ENCODE measurements around the gene IDH1.
A peak's percentile ranks its signal among the peaks of the same experiment; 100 is the strongest.
"Not testable (repeated sequence)": the region's sequence is repeated elsewhere in the genome, so short reads cannot be mapped to it uniquely, and the experiment has no call there.

IDH1 gene

DNA sequence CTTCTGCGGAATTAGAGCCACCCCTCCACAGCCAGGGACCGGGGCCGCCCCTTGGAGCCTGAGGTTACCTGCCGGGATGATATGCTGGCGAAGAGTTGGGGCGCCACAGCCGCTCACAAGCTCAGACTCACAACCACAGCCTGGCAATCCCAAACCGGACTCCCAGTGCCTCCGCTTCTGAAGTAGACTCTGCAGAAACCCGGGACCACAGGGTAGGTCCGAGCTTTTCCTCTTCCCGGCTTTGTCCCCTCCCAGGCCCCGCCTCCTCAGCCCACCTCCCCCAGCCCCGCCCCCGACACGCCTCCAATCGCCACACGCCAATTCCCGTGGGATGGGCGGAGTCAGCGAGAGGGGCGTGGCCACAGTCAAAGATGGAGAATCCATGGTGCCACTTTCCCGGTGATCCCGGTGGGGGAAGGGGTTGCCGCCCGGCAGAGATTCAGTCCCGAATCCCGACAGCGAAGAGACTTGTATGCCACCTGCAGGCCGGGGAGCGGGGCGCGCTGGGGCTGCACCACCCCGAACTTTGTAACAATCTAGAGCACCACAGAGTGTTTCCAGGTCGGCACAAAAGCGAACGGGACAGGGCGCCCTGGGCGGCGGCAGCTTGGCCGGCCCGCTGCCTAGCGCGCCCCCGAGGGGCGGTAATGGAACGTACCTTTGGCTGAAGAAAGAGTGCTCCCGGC lies at the start of gene IDH1:
TSS of gene IDH1 (minus strand) at position 201 of the 686 bp plus-strand sequence. CDS start 3,520 bp downstream, outside the sequence.
- peak; percentile 97 for DNase-seq (ENCODE audit: low read depth)

DNA sequence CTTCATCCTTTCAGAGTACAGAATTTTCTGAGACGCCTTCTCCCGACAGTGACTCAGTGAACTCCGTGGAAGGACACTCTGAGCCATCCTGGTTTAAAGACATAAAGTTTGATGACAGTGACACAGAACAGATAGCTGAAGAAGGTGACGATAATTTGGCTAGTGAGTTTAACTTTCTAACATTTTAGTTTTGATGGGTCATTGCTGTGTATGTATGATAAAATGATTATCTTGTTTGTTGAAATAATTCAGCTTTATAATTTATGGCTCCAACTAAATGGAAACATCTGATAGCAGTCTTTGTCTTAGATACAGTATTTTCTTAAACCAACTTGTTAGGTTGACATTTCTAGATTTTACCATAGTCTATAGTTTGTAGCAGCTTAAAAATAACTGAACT lies 49.3 kb upstream of the IDH1 start:
- no peak for DNase-seq (ENCODE audit: low read depth)

DNA sequence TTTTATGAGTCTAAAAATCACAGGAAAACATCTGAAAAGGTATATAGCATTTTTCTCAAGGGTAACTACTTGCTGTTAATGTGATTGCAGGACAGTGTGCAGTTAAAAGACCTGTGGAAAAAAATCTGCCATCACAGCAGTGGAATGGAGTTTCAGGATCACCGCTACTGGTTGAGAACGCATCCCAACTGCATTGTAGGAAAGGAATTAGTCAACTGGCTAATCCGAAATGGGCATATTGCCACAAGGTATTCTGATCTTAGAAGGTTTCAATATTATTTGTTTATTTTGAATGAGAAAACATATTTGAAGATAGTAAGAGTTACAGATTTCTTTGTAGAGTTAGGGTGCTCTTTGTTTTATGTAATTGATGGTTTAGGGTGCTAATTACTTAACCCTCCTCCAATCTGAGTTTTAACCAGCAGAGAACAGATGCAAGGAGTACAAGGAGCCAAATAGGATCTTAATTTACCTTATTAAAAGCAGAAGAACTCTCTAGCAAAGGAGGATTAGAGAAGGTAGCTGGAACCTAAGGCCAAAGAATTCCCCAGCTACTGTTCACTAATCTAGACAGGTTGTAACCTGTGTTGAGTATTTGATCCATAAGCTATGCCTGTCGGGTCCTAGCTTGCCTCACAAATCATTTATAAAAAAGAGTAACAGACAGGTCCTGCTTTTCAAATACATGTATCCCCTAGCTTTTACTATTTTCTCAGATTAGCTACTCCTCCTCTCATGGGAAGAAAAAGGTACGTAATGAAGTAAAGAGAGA lies 46.2 kb upstream of the IDH1 start:
- no peak for DNase-seq (ENCODE audit: low read depth)

DNA sequence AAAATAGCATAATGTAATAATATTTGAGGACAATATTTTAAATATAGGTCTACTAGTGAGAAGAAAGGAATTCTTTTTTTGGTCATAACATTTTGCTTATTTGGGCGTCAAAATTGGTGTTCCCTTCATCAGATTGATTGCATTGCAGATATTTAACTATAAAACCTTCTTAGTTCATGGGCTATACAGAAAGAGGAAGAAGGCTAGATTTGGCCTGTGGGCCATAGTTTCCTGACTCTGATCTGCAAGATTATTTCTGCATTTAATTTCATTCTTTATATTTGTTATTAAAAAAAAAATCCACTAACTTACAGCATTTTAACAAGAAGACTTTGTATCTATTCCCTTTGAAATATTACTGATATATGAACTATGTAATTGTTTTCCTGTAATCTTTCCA lies 43.1 kb upstream of the IDH1 start:
- no peak for DNase-seq (ENCODE audit: low read depth)

- no peak for DNase-seq (ENCODE audit: low read depth)
These were observed 41.7 kb upstream of the IDH1 start for GRCh38 chr2:208296610-208297009.

DNA sequence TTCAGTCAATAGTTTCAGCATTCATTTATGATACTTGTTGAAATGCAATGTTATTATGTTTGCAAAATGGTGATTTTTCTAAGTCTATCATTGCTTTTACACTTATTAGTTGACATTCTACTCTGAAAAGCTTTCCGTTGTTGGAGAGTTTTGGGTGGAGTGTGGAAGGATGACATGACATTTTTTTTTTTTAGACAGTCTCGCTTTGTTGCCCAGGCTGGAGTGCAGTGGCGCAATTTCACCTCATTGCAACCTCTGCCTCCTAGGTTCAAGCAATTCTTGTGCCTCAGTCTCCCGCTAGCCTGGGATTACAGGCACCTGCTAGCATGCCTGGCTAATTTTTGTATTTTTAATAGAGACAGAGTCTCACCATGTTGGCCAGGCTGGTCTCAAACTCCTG lies 41.0 kb upstream of the IDH1 start:
- no peak for DNase-seq (ENCODE audit: low read depth)

- DNase-seq (ENCODE audit: low read depth): no peak
These were observed 39.7 kb upstream of the IDH1 start for GRCh38 chr2:208294482-208295024.

DNA sequence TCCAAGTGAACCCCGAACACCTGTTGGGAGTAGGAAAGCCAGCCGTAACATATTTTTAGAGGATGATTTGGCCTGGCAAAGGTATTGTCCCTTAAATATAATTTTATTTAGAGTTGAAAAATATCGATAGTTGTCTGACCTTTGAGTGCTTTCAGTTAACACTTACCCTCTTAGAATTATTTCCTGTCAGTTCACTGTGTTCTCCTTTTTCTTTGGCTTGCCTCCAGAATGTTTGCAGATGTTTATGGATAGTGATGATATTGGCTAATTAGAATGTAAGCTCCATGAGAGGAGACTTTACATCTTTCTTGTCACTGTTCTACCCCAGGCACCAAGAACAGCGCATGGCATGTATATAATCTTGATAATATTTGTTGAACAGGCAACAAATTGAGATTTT lies 31.0 kb upstream of the IDH1 start:
- no peak for DNase-seq (ENCODE audit: low read depth)

GRCh38 chr2:208280933-208281332 lies 26.1 kb upstream of the IDH1 start:
- DNase-seq (ENCODE audit: low read depth): no peak

GRCh38 chr2:208280234-208280633 lies 25.4 kb upstream of the IDH1 start:
- no peak for DNase-seq (ENCODE audit: low read depth)

GRCh38 chr2:208279236-208279635 lies 24.4 kb upstream of the IDH1 start:
- DNase-seq (ENCODE audit: low read depth): no peak

DNA sequence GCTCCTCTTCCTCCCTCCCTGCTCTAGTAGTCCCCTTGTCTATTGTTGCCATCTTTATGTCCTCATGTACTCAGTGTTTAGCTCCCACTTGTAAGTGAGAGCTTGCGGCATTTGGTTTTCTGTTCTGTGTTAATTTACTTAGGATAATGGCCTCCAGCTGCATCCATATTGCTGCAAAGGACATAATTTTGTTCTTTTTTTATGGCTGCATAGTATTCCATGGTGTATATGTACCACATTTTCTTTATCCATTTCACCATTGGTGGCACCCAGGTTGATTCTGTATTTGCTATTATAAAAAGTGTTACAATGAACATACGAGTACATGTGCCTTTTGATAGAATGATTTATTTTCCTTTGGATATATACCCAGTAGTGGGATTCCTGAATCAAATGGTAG lies 23.7 kb upstream of the IDH1 start:
- DNase-seq (ENCODE audit: low read depth): no peak

GRCh38 chr2:208274748-208275147 lies 19.9 kb upstream of the IDH1 start:
- no peak for DNase-seq (ENCODE audit: low read depth)

DNA sequence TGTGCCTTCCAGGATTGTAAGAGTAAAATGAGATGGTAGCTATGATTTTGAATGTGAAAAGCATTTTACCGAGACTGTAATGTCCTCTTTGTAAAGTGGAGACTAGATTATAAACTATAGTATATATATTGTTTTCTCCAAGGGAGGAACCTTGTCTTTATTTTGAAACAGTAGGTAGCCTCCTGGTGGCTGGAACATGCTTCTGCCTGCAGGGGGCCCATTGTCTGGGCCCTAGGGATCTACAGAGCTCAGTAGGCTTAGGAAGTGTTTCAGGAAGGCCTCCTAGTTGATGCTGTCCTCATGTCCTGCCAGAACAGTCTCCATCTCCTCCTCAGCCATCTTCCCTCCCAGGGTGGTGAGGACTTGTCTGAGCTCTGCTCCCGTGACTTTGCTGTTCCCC lies 14.2 kb upstream of the IDH1 start:
- no peak for DNase-seq (ENCODE audit: low read depth)

DNA sequence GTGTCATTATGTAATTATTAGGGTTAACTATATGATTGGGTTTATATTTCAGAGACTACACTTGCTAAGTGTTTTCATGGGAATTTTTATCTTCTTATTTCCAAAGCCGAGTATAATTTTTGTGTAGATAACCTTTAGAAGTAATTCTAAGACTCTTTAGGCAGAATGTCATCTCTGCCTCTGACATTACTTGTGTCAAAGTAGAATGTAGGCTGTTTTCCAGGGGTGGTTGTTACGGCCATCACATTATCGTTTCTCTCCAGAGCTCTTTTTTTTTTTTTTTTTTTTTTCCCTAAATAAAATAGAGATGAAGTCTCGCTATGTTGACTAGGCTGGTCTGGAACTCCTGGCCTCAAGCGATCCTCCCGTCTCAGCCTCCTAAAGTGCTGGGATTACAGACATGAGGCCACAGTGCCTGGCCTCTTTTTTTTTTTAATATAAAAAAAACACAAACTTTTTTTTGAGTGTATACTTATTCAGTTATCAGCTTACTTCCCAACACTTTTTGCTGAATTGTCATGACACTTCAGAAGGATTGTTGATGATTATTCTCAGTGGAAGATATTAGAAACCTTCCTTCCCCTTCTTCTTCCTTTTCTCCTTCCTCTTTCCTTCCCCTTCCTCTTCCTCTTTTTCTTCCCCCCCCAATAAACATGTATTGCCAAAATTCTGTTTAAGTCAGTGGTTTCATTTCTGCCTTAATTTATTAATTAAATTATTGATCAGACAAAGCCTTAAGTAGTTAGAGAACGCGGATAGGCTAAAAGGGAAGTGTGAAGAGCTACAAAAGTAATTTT lies 13.5 kb upstream of the IDH1 start:
- no peak for DNase-seq (ENCODE audit: low read depth)

- not testable (repeated sequence) for DNase-seq (ENCODE audit: low read depth)
These were observed 12.7 kb upstream of the IDH1 start for GRCh38 chr2:208267526-208267925.

- DNase-seq (ENCODE audit: low read depth): no peak
These were observed 12.1 kb upstream of the IDH1 start for GRCh38 chr2:208266936-208267335.

DNA sequence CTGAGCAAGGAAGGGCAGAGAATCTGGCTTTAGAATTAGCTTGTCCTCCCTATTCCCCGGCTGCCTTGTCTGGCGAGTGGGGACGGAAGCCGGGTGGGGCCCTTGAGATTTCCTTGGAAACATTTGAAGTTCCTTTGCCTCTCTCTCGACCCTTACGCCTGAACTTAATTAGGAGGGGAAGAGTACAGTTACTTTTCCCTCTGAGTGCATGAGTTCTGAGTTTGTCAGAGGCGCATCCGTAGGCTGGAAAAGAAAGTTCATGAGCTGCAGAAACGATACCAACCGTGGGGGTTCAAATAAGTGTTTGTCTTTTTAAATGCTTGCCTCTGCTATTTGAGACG lies 11.7 kb upstream of the IDH1 start:
- DNase-seq (ENCODE audit: low read depth): no peak

DNA sequence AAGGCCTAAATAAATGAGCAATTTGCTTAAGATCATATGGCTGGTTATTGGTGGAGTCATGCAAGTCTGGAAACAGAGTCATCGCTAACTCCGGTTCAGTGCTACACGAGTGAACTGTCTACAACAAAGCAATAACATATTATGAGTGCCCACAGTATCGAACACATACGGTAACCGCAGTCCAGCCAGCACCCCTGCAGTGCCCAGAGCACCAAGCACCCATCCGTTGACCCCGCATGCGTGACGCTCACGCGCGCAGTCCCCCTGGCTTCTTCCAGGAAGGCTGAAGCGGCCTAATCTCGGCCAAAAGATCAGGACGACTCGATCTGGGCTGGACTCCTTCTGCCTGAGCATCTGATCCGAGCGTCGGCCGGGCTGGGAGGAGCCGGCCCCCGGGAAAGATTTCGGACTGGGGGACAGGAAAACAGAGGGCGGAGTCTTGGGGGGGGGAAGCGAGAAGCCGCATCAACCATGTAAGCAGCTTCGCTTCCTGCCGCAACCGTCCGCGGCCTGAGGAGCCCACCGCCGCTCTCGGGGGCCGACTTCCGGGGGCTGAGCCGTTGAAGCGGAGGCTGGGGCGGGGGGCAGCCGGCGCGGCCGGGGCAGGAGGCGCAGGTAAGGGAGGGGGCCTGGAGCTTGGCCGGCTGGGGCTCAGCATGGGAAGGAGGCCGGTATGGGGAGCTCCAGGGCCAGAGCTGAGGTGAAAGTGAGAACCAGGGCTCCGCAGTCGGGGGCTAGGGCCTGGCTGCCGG lies 11.1 kb upstream of the IDH1 start, which contains the start of gene PIKFYVE:
TSS of gene PIKFYVE (plus strand) at position 455 of the 752 bp plus-strand sequence. CDS start 5,265 bp downstream, outside the sequence.
- peak; percentile 83 for DNase-seq (ENCODE audit: low read depth)

GRCh38 chr2:208265371-208265800 lies 10.5 kb upstream of the IDH1 start:
- DNase-seq (ENCODE audit: low read depth): no peak
